ENCODE measurements around the gene ATP6V0D1. TPM values are rescaled to one million over a fixed set of nuclear protein-coding genes. Genes with fewer than 3 reads are reported as not detected.

ATP6V0D1 gene
- total and polyA plus RNA-seq, 7 donors = 60.2 to 104 (median 85.3) TPM

- Histone ChIP-seq H3K27ac (peak overlapping the region; percentile 66), H3K4me1 (peaks cover 42% of the 10 kb centered on the region), H3K9me3 (no peaks in the 10 kb centered on the region), H3K27me3 (ENCODE audit: insufficient read depth in 3 of 3, low read length in 2 of 3) (peaks cover 0 to 5% (median 0%) of the 10 kb centered on the region in 3 donors), H3K4me3 (no peak overlapping the region), H3K36me3 (ENCODE audit: insufficient read depth in 1 of 2, low read depth in 1 of 2) (no peaks in the 10 kb centered on the region)
- intact Hi-C loops (cut with DNase I) = no loop called here
- no peak for ATAC-seq
- TF ChIP-seq CTCF (IDR thresholded peaks at IDR 0.05) = no peak
- DNase-seq = peak; percentile 67 to 84
- 54 to 66% (median 55%) methylated on average over 15 of the region's 15 CpGs for WGBS, 3 donors
Measured at GRCh38 chr16:67397036-67397801, 83.7 kb downstream of the ATP6V0D1 start.

- intact Hi-C loops (cut with DNase I) = no loop called here
Measured at GRCh38 chr16:67396159-67397035, 84.6 kb downstream of the ATP6V0D1 start.

GRCh38 chr16:67395458-67396158 is 85.3 kb downstream of the ATP6V0D1 start:
- H3K27me3 ChIP-seq (ENCODE audit: insufficient read depth in 3 of 3, low read length in 2 of 3) = peaks cover 0 to 5% (median 4%) of the 10 kb centered on the region in 3 donors

More at GRCh38 chr16:67396159-67397035, 84.6 kb downstream of the ATP6V0D1 start:
- peaks cover 44% of the 10 kb centered on the region for H3K4me1 ChIP-seq
- no peak for TF ChIP-seq CTCF (IDR thresholded peaks at IDR 0.05)
- DNase-seq (peak; percentile 81 to 90), ATAC-seq (peak; percentile 3 to 35 (median 25))
- H3K27me3 ChIP-seq (ENCODE audit: insufficient read depth in 3 of 3, low read length in 2 of 3) = peaks cover 0 to 5% (median 4%) of the 10 kb centered on the region in 3 donors
- peak overlapping the region; percentile 18 for H3K4me3 ChIP-seq
- peak overlapping the region; percentile 66 for H3K27ac ChIP-seq
- no peaks in the 10 kb centered on the region for H3K9me3 ChIP-seq
- 29 to 32% (median 31%) methylated on average over 26 to 31 of the region's 31 CpGs for WGBS, 3 donors
- no peaks in the 10 kb centered on the region for H3K36me3 ChIP-seq (ENCODE audit: insufficient read depth in 1 of 2, low read depth in 1 of 2)

More at GRCh38 chr16:67395458-67396158, 85.3 kb downstream of the ATP6V0D1 start:
- Histone ChIP-seq H3K36me3 (ENCODE audit: insufficient read depth in 1 of 2, low read depth in 1 of 2) (no peaks in the 10 kb centered on the region), H3K27ac (peak overlapping the region; percentile 23), H3K4me1 (peaks cover 44% of the 10 kb centered on the region), H3K9me3 (no peaks in the 10 kb centered on the region), H3K4me3 (peak overlapping the region; percentile 18)
- WGBS, 3 donors = 56 to 67% (median 65%) methylated on average over 13 of the region's 13 CpGs
- intact Hi-C loops (cut with DNase I) = no loop called here
- ATAC-seq (no peak), DNase-seq (peak in 1 of 2 donors; percentile 44)
- TF ChIP-seq CTCF (IDR thresholded peaks at IDR 0.05) = no peak

Measured in psoas muscle (tissue), 8 donors.